Measurements from ENCODE around the gene ARPC5. TPM values are rescaled to one million over a fixed set of nuclear protein-coding genes. Genes with fewer than 3 reads are reported as not detected.

The ARPC5 gene
- 56.2 and 79.0 TPM in 2 replicates for total RNA-seq

GRCh38 chr1:183635606-183636333 is at the start of gene ARPC5:
ARPC5 (minus strand) TSS chr1:183635783; CDS start chr1:183635659, 124 bp downstream.

GRCh38 chr1:183652547-183653461 is 17.2 kb upstream of the ARPC5 start, which contains the start of gene APOBEC4:
APOBEC4 (minus strand) TSS chr1:183653316; CDS start chr1:183648781, 4,535 bp downstream.

GRCh38 chr1:183590244-183591191 is 45.1 kb downstream of the ARPC5 start, which contains the start of gene NCF2:
NCF2 (minus strand) TSS chr1:183590459; CDS start chr1:183590329, 130 bp downstream.

Other genes starting within 250 kb of the ARPC5 start
- gene NMNAT2, start 217.4 kb downstream of the ARPC5 start, total RNA-seq = 4.4 and 7.0 TPM in 2 replicates
- gene SMG7, start 163.3 kb downstream of the ARPC5 start, total RNA-seq = 18.0 and 26.0 TPM in 2 replicates
- gene NCF2, start 45.3 kb downstream of the ARPC5 start, total RNA-seq = not detected in 2 replicates
- gene APOBEC4, start 17.5 kb upstream of the ARPC5 start, total RNA-seq = not detected in 2 replicates
- gene RGL1, start 169.3 kb upstream of the ARPC5 start, total RNA-seq = 25.4 and 43.0 TPM in 2 replicates